Activated CD4-positive, CD25-positive, alpha-beta regulatory T cell (primary cell): ENCODE measurements around the gene NT5C.
A peak's percentile ranks its signal among the peaks of the same experiment; 100 is the strongest.

ENCODE experiments used
- DNase-seq, 4 experiments: peaks; one replicate each; lab custom pipeline; 2025; lab: John Stamatoyannopoulos, UW

Gene NT5C

DNA sequence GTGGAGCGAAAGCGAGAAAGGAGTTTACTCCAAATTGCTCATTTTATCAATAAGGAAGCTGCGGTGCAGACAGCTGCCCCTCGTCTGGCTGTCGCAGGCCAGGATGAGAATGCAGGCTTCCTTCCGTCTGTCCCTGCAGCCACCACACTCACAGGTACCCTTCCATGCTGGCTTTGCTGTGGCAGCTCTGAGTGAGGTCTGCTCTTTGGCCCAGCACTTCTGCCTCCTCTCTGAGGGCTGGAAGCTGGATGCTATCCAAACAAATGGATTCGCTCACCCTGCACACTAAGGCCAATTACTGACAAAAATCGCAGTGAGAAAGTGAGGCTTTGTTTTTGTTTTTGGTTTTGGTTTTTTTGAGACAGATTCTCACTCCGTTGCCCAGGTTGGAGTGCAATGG lies 14.8 kb downstream of the NT5C start:
- no peak for DNase-seq

DNA sequence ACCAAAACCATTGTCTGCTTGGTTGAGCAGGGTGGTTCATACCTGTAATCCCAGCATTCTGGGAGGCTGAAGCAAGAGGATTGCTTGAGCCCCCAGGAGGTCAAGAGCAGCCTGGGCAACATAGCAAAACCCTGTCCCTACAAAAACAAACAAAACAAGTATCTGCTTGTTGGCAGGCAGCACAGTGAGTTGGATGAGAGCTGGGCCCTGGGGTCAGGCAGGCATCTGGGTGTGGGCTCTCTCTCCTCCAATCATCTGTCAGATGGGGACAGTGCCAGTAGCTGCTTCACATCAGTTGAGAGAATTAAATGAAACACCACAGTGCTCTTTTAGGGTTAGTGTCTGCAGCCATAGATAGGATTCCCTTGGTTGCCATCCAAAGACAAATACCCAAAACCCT lies 16.0 kb downstream of the NT5C start:
- DNase-seq = no peak

DNA sequence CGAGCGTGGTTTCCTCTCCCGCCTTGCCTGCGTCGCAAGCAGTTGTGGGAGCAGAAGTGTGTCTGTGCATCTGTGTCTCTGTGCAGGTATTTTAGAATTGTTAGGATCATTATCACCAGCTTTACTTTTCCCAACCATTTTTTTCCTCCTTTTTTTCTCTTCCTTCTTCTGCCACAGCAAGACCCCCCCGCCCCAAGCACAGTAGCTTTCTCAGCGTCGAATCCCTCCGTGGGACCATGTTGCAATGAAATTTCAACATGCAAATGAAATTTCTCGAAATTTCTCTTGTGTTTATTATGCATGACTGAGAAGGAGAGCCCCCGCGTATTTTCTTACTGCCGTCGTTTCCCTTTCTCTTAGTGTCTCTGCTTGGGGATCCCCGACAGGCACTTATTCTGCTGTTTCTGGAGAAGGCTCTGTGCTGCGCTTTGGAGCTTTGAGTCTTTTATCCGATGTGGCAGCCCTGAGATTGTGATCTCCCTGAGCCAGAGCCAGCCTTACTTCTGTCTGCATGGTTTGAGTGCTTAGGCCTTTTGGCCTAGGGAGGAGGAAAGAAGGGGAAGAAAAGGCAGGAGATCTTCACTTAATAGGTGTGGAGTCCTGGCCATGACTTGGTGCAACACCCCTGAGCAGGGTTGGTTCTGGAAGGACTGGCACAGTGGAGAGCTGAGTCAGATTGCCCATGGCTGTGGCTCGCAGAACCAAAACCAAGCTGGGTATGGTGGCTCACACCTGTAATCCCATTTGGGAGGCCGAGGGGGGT lies 16.8 kb downstream of the NT5C start:
- DNase-seq = no peak

DNA sequence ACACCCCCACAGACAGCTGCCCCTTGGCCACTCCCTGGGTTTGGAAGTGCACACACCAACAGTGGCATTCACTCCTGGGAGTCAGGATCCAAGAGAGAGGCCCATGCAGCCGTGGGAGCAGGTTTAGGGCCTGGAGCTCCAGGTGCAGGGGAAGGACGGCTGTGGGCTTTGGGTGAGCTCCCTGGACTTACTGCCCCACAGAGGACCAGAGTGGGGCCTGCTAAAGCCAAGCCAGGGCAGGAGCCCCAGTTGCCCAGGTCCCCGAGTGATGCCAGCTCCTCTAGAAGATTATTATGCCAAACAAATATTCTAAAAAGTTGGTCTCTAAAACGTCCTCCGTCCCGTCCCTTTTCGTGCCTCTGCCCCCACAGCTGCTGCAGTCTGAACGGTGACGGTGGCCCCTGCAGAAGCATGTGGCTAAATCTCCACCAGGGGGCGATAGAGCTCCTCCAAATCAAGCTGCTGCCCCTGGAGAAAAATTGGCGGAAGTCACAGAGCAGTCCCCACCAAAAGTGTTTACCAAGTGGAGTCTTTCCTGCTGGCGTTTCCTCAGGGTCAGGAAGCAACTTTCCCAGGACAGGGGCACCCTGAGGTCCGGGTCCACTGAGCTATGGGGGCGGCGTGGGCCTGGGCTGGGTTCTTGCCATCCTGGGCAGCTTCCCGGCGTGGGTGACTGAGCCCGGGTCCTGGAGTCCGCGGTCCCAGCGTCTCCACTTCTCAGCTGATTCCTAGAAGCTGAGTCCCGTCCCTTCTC lies 17.6 kb downstream of the NT5C start:
- DNase-seq = peak; percentile 77 to 87 (median 82)

DNA sequence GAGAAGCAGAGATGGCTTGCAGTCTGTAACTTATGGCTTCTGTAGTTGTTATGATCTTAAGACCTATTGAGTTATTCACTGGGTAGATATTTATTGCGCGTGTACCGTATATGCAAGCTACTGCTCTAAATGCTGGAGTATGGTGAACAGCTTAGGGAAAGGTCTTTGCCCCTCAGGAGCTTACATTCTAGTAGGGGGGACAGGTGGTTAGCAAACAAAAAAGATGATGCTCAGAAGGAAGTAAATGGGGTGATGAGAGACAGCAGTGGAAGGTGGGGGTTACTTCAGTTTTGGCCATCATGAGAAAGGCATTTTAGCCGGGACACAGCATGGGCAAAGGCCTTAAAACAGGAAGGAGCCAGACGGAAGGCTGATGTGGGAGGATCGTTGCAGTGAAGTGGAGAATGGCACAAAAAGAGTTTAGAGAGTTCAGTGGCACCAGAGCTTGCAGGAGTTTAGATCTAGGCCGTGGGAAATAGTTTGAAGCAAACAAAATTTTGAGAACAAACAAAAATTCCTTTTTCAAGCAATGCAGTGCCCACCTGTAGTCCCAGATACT lies 19.7 kb downstream of the NT5C start:
- DNase-seq = no peak

- no peak for DNase-seq
Observed at GRCh38 chr17:75110234-75110937, 21.2 kb downstream of the NT5C start.

GRCh38 chr17:75109407-75110233 lies 21.9 kb downstream of the NT5C start, which contains the start of gene ARMC7:
ARMC7 (plus strand) TSS chr17:75109969; CDS start chr17:75110289, 320 bp downstream.
- DNase-seq = peak; percentile 76 to 84 (median 82)

GRCh38 chr17:75109046-75109406 lies 22.5 kb downstream of the NT5C start:
- DNase-seq = no peak

DNA sequence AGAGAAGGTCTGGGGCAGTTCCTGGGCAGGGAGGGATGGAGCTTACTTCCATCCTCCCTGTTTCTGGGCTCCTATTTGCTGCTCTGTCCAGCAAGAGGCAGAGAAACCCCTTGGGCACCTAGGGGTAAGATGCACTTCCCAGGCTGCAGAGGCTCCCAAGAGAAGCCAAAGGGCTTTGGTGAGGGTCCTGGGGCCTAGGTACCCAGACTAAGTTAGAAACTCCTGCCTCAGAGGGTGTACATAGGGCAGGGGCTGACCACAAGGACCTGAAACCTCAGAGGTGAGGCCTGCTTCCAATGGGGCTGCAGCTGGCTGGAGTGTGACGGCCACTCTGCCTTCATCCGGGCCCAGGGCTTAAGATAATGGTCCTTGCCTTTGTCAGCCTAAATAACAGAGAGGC lies 23.3 kb downstream of the NT5C start:
- no peak for DNase-seq

GRCh38 chr17:75105126-75106080 lies 26.1 kb downstream of the NT5C start:
- DNase-seq = no peak

DNA sequence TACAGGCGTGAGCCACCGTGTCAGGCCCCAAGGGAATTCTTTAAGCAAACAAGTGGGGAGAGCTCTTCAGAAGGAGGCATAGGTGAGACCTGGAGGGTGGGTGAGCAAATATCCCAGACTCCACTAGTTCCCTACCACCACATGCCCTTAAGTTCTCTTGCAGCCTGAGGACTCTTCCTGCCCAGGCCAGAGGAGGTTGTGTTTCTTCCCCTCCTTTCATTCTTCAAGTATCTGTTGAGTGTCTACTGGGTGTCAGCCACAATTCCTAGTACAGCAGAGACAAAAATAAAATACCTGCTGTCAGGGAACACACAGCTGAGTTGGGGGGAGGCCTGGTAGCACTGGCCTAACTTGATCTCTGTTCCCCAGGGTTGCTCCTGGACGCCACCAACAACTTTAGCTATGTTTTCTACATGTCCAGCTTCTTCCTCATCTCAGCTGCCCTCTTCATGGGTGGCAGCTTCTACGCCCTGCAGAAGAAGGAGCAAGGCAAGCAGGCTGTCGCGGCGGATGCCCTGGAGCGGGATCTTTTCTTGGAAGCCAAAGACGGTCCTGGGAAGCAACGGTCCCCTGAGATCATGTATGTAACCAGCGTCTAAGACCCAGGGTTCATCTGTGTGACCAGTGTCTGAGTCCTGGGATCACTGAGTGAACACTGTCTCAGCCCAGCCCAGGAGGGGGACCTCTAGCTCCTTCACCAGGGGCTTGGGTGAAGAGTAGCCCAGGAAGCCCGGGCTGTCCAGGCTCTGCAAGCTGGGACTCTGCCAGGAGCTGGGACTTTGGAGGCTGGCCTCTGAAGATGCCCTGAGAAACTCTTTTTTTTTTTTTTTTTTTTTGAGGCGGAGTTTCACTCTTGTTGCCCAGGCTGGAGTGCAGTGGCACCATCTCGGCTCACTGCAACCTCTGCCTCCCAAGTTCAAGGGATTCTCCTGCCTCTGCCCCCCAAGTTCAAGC lies 27.7 kb downstream of the NT5C start:
- DNase-seq = no peak

DNA sequence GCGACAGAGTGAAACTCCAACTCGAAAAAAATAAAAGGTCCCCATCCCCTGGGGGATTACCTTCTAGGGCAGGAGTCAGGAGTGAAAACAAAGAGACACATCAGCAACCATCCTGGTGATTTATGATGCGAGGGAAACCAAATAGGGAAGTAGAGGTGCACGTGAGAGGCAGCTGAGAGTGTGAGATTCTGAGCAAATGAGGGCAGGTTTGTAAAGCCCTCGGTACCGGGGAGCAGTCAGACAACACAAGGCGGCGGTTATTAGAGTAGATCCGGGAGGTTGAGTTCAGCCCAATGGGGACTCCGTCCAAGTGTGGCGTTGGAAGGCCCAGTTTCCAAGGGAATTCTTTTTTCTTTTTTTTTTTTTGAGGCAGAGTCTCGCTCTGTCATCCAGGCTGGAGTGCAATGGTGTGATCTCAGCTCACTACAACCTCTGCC lies 29.1 kb downstream of the NT5C start:
- DNase-seq = no peak

GRCh38 chr17:75099881-75100595 lies 31.5 kb downstream of the NT5C start:
- no peak for DNase-seq

- DNase-seq = no peak
Observed at GRCh38 chr17:75098861-75099260, 32.7 kb downstream of the NT5C start.

DNA sequence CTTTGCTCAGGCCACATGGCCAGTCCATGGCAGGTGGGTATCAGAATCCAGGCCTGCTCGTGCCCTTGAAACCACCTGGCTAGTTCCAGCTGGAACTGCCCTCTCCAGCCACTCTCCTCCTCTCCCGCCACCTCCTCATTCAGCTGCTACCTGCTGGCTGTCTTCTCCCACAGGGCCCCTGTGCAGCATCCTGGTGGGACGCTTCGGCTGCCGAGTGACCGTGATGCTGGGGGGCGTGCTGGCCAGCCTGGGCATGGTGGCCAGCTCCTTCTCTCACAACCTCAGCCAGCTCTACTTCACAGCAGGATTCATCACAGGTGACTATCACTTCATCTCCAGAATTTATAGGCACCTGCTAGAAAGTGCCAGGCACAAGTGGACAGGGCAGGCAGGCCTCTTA lies 33.7 kb downstream of the NT5C start:
- no peak for DNase-seq

- no peak for DNase-seq
Observed at GRCh38 chr17:75096082-75096625, 35.4 kb downstream of the NT5C start.

DNA sequence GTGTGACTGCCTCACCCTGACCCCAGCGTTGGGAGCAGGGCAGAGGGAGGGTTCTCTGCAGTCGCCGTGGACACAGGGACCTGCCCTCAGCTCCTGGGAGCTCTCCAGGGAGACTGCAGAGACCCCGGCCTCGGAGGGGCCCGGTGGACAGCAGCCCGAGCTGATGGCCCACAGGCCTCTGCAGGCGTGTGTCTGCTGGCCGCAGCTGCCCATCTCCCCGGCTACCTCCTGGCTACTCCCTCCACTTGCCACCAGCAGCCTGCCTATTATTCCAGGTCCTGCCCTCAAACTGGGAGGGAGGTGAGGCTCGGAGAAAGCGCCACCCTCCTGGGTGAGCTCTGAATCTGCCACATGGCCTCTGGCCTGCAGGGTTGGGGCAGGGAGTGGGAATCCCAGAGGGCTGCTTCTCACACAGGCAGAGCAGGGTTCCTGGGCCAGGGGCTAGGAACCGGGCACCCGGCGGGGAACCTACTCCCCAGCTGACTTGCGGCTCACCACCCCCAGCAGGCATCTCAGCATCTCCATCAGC lies 36.6 kb downstream of the NT5C start:
- DNase-seq = no peak

GRCh38 chr17:75093548-75094158 lies 37.9 kb downstream of the NT5C start:
- no peak for DNase-seq
